Natural killer cell treated with Interleukin-12 subunit alpha and Interleukin-12 subunit beta and Interleukin-15 and Interleukin-18, amount 100 ng/mL, for 72 hours (primary cell): ENCODE measurements around the gene PPP2R5C. TPM values are rescaled to one million over a fixed set of nuclear protein-coding genes. Genes with fewer than 3 reads are reported as not detected.

ENCODE experiments used
- ATAC-seq, 2 donors: fragments of 150-1000 bp; cut with Tn5 transposase in 1 of 2; sonication (Bioruptor Pico), chemical (Tn5 transposase) in 1 of 2; 2 replicates each; pipeline ENCODE4 v1.10.0; 2021
- DNase-seq: peaks from one replicate; pipeline ENCODE4 v3.0.0; 2022; ENCODE audit warnings: low spot score
- H3K27ac Mint-ChIP-seq, 2 donors: 1 replicate in 1 of 2; 2 replicates in 1 of 2; pipeline ENCODE4 v1.8.0; 2022; ENCODE audit warnings: mixed read lengths in 2 of 2, mild to moderate bottlenecking in 1 of 2, moderate library complexity in 1 of 2
- H3K27me3 Mint-ChIP-seq, 2 donors: 1 replicate in 1 of 2; 2 replicates in 1 of 2; pipeline ENCODE4 v1.8.0; 2022; ENCODE audit warnings: mixed read lengths in 2 of 2
- H3K36me3 Mint-ChIP-seq: one replicate; pipeline ENCODE4 v1.8.0; 2022; ENCODE audit warnings: mixed read lengths
- H3K4me1 Mint-ChIP-seq, 2 donors: 1 replicate in 1 of 2; 2 replicates in 1 of 2; pipeline ENCODE4 v1.8.0; 2022; ENCODE audit warnings: low read depth in 2 of 2, mixed read lengths in 2 of 2, mild to moderate bottlenecking in 1 of 2
- H3K4me3 Mint-ChIP-seq: one replicate; pipeline ENCODE4 v1.8.0; 2022; ENCODE audit warnings: mixed read lengths
- H3K9me3 Mint-ChIP-seq: 2 replicates; pipeline ENCODE4 v1.8.0; 2022; ENCODE audit warnings: mixed read lengths
- total RNA-seq, 2 donors: library from RNA; stranded (reverse); gene quantifications; one replicate each; pipeline ENCODE4 v1.2.3, GENCODE V29; 2022

Gene PPP2R5C
- total RNA-seq, 2 donors from 2014 or later = 149 to 210 TPM

- H3K4me3 Mint-ChIP-seq = no peak overlapping the region
- ATAC-seq (no peak), DNase-seq (no peak)
- H3K27ac Mint-ChIP-seq = no peak overlapping the region
- H3K9me3 Mint-ChIP-seq = no peaks in the 10 kb centered on the region
- peaks cover 2 to 5% of the 10 kb centered on the region in 2 donors for H3K4me1 Mint-ChIP-seq
- no peaks in the 10 kb centered on the region for H3K27me3 Mint-ChIP-seq
- H3K36me3 Mint-ChIP-seq = no peaks in the 10 kb centered on the region
Measured at GRCh38 chr14:101922866-101923265, 161.4 kb downstream of the PPP2R5C start.

GRCh38 chr14:101925152-101925551, 163.6 kb downstream of the PPP2R5C start:
- ATAC-seq (no peak), DNase-seq (no peak)
- H3K27me3 Mint-ChIP-seq = no peaks in the 10 kb centered on the region
- no peaks in the 10 kb centered on the region for H3K9me3 Mint-ChIP-seq
- peaks cover 11 to 15% of the 10 kb centered on the region in 2 donors for H3K4me1 Mint-ChIP-seq
- H3K27ac Mint-ChIP-seq = no peak overlapping the region
- H3K4me3 Mint-ChIP-seq = no peak overlapping the region
- no peaks in the 10 kb centered on the region for H3K36me3 Mint-ChIP-seq

- peaks cover 9 to 15% of the 10 kb centered on the region in 2 donors for H3K4me1 Mint-ChIP-seq
- H3K27ac Mint-ChIP-seq = peak overlapping the region in 1 of 2 donors; percentile 68
- H3K9me3 Mint-ChIP-seq = no peaks in the 10 kb centered on the region
- no peak for ATAC-seq
- H3K27me3 Mint-ChIP-seq = no peaks in the 10 kb centered on the region
- no peaks in the 10 kb centered on the region for H3K36me3 Mint-ChIP-seq
- H3K4me3 Mint-ChIP-seq = no peak overlapping the region
- DNase-seq = no peak
Measured at GRCh38 chr14:101926085-101926484, 164.6 kb downstream of the PPP2R5C start.

GRCh38 chr14:101926620-101927019, 165.1 kb downstream of the PPP2R5C start:
- Mint-ChIP-seq H3K36me3 (no peaks in the 10 kb centered on the region), H3K9me3 (no peaks in the 10 kb centered on the region)

GRCh38 chr14:101927859-101928258, 166.3 kb downstream of the PPP2R5C start:
- H3K36me3 Mint-ChIP-seq = no peaks in the 10 kb centered on the region
- H3K4me3 Mint-ChIP-seq = peak overlapping the region; percentile 48
- DNase-seq (peak; percentile 69), ATAC-seq (peak; percentile 78 to 84)
- H3K9me3 Mint-ChIP-seq = no peaks in the 10 kb centered on the region
- peaks cover 6 to 15% of the 10 kb centered on the region in 2 donors for H3K4me1 Mint-ChIP-seq
- H3K27ac Mint-ChIP-seq = peak overlapping the region; percentile 27 to 43
- no peaks in the 10 kb centered on the region for H3K27me3 Mint-ChIP-seq

More at GRCh38 chr14:101926620-101927019, 165.1 kb downstream of the PPP2R5C start:
- ATAC-seq = no peak
- Mint-ChIP-seq H3K4me1 (peaks cover 9 to 15% of the 10 kb centered on the region in 2 donors), H3K4me3 (no peak overlapping the region), H3K27me3 (no peaks in the 10 kb centered on the region), H3K27ac (peak overlapping the region; percentile 27 to 68)
- no peak for DNase-seq

- H3K27me3 Mint-ChIP-seq = no peaks in the 10 kb centered on the region
- no peaks in the 10 kb centered on the region for H3K36me3 Mint-ChIP-seq
- peak in 1 of 2 donors; percentile 26 for ATAC-seq
- no peak overlapping the region for H3K4me3 Mint-ChIP-seq
- DNase-seq = no peak
- peak overlapping the region; percentile 27 to 43 for H3K27ac Mint-ChIP-seq
- H3K4me1 Mint-ChIP-seq = peaks cover 6 to 15% of the 10 kb centered on the region in 2 donors
- H3K9me3 Mint-ChIP-seq = no peaks in the 10 kb centered on the region
Measured at GRCh38 chr14:101928415-101928841, 166.9 kb downstream of the PPP2R5C start.

- no peaks in the 10 kb centered on the region for H3K9me3 Mint-ChIP-seq
- ATAC-seq (no peak), DNase-seq (no peak)
- H3K27ac Mint-ChIP-seq = peak overlapping the region; percentile 12 to 36
- peaks cover 6 to 15% of the 10 kb centered on the region in 2 donors for H3K4me1 Mint-ChIP-seq
- no peaks in the 10 kb centered on the region for H3K27me3 Mint-ChIP-seq
- H3K36me3 Mint-ChIP-seq = no peaks in the 10 kb centered on the region
- no peak overlapping the region for H3K4me3 Mint-ChIP-seq
Measured at GRCh38 chr14:101929096-101929495, 167.6 kb downstream of the PPP2R5C start.

GRCh38 chr14:101929946-101930345, 168.4 kb downstream of the PPP2R5C start:
- DNase-seq (no peak), ATAC-seq (no peak)
- no peaks in the 10 kb centered on the region for H3K27me3 Mint-ChIP-seq
- H3K27ac Mint-ChIP-seq = no peak overlapping the region
- no peak overlapping the region for H3K4me3 Mint-ChIP-seq
- H3K9me3 Mint-ChIP-seq = no peaks in the 10 kb centered on the region
- H3K36me3 Mint-ChIP-seq = no peaks in the 10 kb centered on the region
- H3K4me1 Mint-ChIP-seq = peaks cover 6 to 15% of the 10 kb centered on the region in 2 donors

GRCh38 chr14:101932673-101933072, 171.2 kb downstream of the PPP2R5C start:
- Mint-ChIP-seq H3K4me1 (peaks cover 6 to 15% of the 10 kb centered on the region in 2 donors), H3K27ac (no peak overlapping the region), H3K27me3 (no peaks in the 10 kb centered on the region), H3K36me3 (no peaks in the 10 kb centered on the region), H3K4me3 (no peak overlapping the region), H3K9me3 (no peaks in the 10 kb centered on the region)
- no peak for ATAC-seq
- no peak for DNase-seq

GRCh38 chr14:101933209-101933608, 171.7 kb downstream of the PPP2R5C start:
- Mint-ChIP-seq H3K27me3 (peaks cover under 1% of the 10 kb centered on the region in 2 donors), H3K4me1 (peaks cover 6 to 10% of the 10 kb centered on the region in 2 donors), H3K27ac (no peak overlapping the region), H3K4me3 (no peak overlapping the region), H3K36me3 (no peaks in the 10 kb centered on the region), H3K9me3 (no peaks in the 10 kb centered on the region)
- DNase-seq = no peak
- ATAC-seq = no peak

GRCh38 chr14:101934601-101935150, 173.2 kb downstream of the PPP2R5C start:
- Mint-ChIP-seq H3K4me3 (no peak overlapping the region), H3K9me3 (no peaks in the 10 kb centered on the region), H3K27ac (peak overlapping the region in 1 of 2 donors; percentile 35), H3K27me3 (peaks cover 8 to 9% of the 10 kb centered on the region in 2 donors), H3K4me1 (peaks cover 8% of the 10 kb centered on the region in 2 donors), H3K36me3 (no peaks in the 10 kb centered on the region)
- ATAC-seq (no peak), DNase-seq (no peak)

GRCh38 chr14:101937926-101938767, 176.6 kb downstream of the PPP2R5C start:
- DNase-seq = no peak
- H3K36me3 Mint-ChIP-seq = no peaks in the 10 kb centered on the region
- ATAC-seq = peak in 1 of 2 donors; percentile 53
- H3K27ac Mint-ChIP-seq = no peak overlapping the region
- no peak overlapping the region for H3K4me3 Mint-ChIP-seq
- H3K27me3 Mint-ChIP-seq = peaks cover 18 to 24% of the 10 kb centered on the region in 2 donors
- H3K9me3 Mint-ChIP-seq = no peaks in the 10 kb centered on the region
- peaks cover 8% of the 10 kb centered on the region in 2 donors for H3K4me1 Mint-ChIP-seq

- Mint-ChIP-seq H3K36me3 (no peaks in the 10 kb centered on the region), H3K4me1 (peaks cover 8% of the 10 kb centered on the region in 2 donors), H3K9me3 (no peaks in the 10 kb centered on the region), H3K27ac (no peak overlapping the region), H3K4me3 (no peak overlapping the region), H3K27me3 (peaks cover 20 to 30% of the 10 kb centered on the region in 2 donors)
- ATAC-seq = no peak
- DNase-seq = no peak
Measured at GRCh38 chr14:101939646-101940170, 178.2 kb downstream of the PPP2R5C start.

GRCh38 chr14:101944451-101944850, 182.9 kb downstream of the PPP2R5C start:
- Mint-ChIP-seq H3K36me3 (no peaks in the 10 kb centered on the region), H3K27ac (no peak overlapping the region)

More at GRCh38 chr14:101944451-101944850, 182.9 kb downstream of the PPP2R5C start:
- DNase-seq = no peak
- H3K27me3 Mint-ChIP-seq = peaks cover 25 to 41% of the 10 kb centered on the region in 2 donors
- H3K4me1 Mint-ChIP-seq = peaks cover 17 to 20% of the 10 kb centered on the region in 2 donors
- ATAC-seq = no peak
- no peaks in the 10 kb centered on the region for H3K9me3 Mint-ChIP-seq
- H3K4me3 Mint-ChIP-seq = no peak overlapping the region
